Stimulated activated CD4-positive, alpha-beta T cell treated with anti-CD3 and anti-CD28 coated beads, Interleukin-2, amount 100 ng/mL, for 24 hours (primary cell): ENCODE data around the gene RBBP8NL.

Source experiments
- DNase-seq, 2 donors: peaks; one replicate each; pipeline ENCODE4 v3.0.0-alpha.2; 2020

The RBBP8NL gene

DNA sequence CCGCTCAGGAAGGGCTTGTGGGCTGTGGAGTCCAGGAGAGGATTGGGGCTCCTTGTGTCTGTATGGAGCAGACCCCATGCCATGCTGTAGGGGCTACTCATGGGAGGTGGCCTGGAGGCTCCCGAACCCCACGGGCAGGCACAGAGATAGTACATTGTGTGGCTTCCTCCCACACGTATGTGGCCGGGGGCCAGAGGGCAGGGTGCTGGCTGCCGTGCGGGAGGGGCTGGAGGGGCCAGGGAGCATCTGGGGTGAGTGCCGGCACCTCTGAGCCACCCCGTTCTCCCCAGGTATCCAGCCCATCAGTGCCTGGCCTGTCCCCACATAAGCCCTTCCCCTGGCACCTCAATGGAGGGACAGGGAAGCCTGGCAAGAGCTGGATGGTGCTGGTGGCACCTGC is 7.6 kb downstream of the RBBP8NL start:
- no peak for DNase-seq

DNA sequence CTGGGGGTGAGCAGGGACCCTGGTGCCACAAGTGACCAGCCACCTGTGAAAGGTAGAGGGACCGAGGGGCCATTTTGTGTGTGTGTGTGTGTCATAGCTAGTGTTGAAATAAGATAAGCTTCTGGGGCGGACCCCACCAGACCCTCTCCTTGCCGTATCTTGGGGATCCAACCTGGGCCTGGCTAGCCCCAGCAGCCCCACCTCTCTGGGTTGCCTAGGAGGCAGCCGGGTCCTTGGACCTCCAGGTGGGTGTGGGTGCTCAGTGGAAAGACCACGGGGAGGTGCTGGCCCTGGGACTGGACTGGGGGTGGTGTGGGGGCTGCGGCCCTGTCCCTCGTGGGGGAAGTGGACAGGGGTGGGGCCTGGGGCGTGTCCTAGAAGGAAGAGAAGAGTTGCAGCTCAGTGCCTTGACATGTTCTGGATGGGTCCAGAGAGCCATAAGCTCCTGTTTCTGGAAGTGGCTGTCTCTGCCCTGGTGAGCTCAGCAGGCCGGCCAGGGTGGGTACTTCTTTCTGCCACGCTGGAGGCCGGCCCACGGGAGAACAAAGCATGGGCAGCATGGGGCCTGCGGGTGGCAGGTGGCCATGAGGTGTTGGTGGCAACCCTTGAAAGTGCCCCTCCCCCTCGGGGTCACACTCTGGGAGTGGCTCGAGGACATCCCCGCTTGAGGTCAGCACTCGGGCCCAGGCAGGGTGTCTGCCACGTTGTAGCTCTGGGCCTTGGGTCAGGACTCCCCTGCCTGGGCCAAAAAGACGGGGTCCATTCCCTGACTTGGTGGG is 8.4 kb downstream of the RBBP8NL start:
- DNase-seq: no peak

DNA sequence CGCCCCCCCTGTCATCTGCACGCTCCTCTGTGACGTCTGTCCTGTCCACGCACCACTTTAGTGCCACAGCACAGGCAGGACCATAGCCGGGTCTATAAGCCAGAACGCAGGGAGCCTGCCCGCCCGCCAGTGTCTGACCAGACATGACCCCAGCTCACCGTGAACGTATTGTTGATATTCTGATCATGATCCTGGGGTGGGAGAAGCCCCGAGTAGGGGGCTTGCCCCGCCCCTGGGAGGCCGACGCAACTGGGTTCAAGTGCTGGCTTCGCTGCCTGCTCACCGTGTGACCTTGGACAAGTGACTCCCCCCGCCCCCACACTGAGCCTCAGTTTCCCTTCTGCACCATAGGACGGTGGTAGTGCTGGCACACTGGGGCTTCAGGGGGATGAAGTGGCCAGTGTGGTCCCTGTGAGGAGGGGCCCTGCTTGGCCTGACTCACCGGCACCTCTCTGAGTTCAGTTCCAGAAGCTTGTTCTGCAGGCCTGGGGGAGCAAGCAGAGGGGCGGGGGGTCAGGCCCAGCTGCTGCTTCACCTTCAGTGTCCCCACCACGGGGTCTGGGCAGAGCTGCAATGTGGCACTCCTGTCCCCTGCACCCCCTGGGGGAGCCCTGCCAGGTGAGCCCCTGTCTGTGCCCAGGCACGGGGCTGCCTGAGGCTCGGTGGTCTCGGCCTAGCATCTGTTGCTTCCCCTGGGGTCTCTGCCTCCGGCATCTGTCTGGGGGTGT is 9.2 kb downstream of the RBBP8NL start:
- DNase-seq: no peak

DNA sequence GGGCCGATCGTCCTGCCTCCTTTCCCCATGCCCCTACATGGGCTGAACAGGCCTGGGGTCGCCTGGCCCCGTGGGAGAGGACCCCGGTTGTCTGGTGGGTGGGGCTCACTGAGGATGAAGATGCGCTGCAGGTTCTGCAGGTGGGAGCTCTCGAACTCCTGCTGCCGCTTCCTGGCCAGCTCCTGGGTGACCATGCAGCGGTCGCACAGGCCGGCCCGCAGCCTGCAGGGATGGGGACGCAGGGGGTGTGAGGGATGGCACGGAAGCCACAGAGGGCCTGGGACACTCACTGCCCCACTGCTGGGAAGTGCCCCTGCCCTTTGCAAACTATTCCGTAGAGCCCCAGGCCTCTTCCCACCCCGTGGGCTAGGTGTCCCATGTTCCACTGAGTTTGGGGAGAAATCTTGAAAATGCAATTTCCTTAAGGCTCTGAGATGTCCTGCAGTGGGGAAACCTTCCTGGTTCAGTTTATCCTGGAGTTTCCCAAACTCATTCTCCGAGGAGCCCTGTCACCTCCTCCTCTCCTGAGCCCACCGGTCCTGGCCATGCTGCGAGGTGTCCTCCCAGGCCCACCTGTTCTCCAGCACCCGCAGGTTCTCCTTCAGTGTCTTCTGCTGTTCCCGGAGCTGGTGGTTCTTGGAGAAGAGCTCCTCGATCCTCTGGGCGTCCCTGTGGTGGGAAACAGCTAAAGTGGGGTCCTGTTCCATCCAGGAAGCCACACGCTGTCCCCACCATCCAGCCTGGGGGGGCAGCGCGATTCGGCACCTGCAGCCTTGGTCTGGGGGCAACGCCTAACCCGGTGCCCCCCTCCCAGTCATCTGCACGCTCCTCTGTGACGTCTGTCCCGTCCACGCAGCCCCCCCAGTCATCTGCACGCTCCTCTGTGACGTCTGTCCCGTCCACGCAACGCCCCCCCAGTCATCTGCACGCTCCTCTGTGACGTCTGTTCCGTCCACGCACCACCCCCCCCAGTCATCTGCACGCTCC is 10.4 kb downstream of the RBBP8NL start:
- DNase-seq: no peak

DNA sequence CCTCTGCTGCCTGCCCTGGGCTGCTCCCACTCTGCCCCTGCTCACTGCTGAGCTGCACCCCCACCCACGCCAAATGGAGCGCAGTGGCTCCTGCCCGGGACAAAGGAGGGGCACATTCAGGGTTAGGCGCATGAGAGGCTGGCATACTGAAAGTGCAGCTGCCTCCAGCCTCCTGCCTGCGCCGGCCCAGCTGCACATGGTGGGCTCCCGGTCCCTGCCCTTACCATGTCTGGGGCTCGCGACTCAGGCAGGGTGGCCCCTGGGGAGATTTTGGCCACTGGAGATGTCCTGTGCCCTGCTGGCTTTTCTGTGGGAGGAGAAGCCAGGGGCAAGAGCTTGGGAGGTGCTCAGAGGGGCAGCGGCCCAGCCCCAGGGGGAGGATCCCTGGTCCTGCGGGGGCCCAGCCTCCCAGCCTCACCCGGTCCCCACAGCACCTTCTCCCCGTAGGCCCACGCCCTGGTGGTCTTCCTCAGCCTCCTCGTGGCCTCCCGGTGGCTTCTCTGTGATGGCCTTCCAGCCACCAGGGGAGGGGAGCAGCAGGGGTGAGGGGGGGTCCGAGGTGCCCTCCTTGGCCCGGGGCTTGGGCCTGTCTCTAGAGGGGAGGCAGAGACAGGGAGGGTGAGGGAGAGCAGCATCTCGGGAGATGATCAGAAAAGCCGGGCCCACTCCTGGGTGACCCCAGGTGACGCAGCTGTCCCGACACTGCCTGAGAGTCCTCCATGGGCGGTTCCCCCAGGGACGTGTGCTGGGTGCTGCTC is 11.8 kb downstream of the RBBP8NL start:
- DNase-seq: no peak

DNA sequence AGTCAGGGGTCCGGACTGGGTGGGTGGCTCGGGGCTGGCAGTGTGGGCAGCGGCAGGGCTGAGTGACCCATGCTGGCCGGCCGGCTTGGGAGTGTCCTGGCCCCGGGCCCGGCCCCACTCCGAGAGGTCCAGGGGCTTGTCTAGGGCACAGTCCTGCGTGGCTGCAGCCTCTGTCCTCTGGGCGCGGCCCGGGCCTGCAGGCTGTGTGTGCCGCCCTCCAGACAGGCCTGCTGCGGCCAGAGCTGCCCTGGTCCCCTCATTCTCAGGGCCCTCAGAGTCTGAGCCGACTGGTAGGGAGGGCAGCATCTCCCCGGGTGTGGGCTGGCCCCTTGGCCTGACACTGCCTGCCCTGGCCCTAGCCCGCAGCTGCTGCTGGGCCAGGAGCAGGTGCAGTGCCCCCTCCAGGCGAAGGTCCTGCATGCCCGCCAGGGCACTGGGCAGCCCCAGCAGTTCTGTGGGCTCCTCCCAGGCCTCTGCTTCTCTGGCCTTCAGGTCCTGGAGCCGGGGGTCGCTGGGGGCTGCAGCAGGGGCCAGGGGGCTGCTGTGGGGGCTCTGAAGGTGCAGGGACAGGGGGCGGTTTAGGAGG is 13.3 kb downstream of the RBBP8NL start:
- no peak for DNase-seq

DNA sequence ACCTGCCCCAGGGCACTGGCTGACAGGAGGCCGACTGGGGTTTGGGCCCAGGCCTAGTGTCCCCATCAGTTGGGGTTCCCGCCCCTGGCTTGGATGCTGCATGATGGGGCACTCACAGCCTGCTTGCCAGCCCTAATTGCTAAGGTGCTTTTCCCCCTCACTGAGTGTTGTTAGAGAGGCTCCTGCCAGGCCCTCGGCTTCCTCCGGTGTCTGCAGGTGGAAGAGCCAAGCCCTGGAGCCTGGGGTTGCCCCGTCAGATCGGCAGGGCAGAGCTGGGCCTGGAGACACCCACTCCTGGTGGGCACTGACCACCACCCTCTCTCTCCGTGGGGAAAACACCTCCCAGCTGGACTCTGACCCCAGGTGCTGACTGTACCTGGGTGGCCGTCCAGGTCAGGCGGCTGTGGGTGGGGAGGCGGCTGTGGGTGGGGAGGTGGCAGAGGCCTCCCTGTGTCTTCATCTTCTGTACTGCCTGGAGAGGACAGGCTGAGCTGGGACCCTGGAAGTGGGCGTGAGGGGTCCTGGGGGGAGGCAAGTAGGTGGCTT is 14.2 kb downstream of the RBBP8NL start:
- DNase-seq: no peak

DNA sequence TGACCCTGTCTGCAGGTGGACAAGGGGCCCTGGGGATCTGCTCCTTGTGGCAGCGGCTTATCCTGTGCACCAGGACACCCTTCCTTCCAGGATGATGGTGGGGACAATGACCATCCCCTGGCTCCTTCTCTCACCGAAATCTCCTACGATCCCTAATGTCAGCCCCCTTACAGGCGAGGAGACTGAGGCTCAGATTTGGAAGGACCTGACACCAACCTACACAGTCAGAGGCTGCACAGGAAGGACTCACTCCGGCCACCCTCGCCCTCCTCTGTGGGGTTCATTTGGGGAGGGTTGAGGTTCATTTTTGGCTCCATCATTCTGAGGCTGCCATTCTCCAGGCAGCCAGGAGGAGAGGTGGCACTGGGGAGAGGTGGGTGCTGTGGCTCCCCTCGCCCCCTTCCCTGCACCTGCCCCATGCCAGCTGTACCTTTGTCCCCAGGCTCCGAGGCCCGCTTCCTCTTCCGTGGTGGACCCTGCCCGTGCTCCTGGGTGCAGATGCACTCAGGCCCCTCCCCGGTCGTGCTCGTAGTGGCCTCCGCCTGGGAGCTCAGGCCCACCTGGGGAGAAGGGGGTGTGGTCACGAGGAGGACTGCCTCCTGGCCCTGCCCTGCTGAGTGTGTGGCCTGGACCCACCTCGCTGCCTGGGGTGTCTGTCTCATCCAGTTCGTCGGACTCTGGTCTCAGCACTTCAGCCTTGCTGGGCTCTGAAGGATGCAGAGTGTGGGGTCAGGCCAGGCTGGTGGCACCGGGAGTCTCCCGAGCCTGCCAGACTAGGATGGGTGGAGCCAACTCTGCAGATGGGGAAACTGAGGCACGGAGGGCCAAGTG is 14.9 kb downstream of the RBBP8NL start:
- no peak for DNase-seq

DNA sequence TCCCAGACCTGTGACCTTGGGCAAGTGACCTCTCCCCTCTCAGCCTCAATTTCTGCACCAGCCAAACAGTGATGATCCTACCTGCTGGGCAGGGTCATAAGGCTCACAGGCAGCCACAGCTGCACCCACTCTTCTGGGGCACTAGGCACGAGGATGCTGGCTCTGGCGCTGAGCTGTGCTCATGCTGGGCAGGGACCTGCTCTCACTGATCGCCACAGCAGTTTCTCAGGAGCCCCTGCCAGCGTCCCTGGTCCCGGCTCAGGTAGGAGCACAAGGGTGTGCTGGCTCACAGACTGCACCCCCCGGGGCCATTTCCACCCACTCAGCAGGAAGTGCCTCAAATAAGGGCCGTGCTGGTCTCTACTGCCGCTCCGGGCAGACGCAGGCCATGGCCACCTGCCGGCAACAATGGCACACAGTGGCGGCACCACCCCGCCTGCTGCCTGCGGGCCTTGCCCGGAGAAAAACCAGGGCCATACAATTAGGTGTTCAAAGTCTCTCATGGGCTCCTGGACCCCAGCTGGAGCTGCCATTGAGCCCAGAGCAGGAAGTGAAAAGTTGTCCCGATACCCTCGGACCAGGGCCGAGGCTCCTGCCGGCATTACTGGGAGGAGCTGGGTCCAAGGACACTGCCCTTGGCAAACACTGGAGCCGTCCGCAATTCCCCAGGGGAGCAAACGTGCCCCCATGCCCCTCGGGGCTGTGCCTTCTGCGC is 15.7 kb downstream of the RBBP8NL start:
- DNase-seq: no peak

DNA sequence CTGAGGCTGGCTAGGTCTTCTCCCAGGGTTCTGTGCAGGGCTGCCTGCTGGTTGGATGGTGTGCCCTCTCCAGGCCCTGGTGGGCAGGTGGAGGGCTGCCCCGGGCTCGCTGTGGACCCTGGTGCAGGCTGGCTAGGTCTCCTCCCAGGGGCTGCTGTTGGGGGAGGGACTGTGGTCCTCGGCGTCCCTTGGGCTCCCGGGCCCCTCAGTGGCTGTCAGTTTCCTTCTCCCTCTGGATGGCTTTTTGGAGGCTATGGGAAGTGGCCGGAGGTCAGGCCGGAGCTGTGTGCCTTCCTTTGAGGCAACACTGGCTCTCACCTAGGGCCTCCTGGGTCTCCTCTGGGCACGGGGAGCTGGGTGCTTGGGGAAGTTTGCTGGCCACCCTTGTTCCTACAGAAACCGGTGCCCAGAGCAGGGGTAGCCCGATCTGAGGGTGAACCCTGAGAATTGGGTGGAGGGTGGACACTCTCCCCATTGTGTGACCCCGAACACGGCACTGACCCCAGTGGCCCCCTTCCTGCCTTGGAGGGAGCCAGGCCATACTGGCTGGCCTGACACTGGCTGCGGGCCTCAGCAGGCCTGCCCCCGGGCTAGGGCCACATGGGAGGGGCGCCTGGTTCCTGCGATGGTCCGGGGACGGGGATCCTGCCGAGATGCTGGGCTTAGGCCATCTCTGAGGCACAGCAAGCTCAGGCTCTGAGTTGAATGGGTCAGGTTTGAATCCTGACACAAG is 16.4 kb downstream of the RBBP8NL start:
- no peak for DNase-seq

DNA sequence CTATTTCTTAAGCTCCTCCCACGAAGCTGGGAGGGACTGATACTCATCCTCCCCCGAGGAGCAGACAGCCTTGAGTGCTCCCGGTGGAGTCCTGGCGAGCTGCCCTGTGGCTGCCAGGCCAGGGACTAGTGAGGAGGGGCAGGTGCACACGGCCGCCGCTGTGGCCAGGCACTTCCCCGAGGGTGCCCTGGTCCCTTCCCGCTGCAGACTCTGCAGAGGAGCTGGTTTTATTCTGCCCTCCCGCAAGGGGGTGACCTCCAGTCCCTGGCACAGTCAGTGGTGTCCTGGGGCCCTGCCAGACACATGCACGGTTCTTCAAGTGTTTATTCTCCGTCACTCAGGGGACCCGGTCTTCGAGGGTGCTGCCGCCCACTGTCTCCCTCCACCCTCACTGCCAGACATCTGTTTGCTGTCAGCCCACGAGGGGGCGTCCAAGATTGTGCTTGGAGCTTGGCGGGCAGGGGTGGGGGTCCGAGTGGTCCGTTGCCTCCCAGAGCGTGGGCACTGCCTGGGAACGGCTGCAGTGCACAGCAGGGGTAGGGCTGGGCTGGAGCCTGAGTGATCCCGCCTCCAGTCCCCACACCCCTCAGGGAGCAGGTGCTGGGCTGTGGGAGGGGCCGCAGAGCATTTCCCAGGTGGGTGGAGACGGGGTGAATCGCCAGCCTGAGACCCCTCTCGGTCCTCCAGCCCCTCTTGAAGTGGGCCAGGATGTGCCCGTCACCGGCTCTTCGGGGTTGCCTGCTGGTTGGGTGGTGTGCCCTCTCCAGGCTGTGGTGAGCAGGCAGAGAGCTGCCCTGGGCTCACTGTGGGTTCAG is 17.2 kb downstream of the RBBP8NL start:
- peak; percentile 37 to 52 for DNase-seq

DNA sequence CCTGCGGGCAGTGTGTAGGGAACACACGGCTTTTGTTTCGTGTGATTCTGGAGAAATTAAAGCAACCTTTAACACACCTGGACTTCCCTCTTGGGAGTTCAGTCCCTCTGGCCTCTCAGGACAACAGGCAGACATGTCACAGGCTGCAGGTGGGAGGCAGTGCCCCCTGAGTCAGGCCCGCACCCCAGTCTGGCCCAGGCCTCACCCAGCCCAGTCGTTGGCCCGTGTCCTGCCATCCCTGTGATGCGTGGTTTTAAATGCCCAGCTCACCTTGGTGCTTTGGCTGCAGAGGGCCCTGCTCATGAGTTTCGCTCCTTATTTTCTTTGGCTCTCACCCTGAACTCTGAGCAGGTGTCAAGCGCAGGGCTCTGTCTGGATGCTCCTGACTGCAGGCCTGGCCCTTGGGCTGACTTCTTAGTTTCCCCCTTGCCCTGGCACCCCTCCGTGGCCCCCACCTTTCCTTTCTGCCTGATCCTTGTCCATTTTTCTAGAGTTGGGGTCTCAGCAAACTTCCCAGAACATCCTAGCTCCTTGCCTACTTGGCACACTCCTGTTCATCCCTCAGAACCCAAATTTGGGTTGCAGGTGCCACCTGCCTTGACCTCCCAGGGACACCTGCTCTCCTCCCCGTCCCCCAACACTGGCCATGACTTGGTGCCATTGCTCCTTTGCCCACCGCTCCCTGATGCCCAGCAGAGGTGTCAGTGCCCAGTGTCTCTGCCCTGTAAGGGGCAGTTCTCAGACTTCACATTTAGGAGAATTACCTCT is 18.1 kb downstream of the RBBP8NL start:
- DNase-seq: no peak

DNA sequence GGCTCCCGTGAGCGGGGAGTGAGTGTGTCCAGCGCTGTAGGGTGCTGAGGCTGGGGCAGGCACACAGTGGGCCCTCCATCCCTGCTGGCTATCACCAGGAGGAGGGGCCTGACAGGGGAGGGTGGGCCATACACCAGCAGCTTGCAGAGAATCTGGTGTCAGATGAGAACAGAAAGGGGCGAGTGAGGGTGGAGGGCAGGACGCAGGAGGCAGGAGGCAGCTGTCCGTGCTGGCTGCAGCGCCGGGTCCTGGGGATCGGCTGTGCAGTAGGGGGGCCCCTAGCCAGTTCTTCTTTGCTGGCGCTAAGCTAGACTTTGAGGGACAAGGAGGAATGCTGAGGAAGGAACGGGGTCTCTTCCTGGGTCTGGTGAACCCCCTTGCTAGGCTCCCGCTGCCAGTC is 18.7 kb downstream of the RBBP8NL start:
- no peak for DNase-seq

DNA sequence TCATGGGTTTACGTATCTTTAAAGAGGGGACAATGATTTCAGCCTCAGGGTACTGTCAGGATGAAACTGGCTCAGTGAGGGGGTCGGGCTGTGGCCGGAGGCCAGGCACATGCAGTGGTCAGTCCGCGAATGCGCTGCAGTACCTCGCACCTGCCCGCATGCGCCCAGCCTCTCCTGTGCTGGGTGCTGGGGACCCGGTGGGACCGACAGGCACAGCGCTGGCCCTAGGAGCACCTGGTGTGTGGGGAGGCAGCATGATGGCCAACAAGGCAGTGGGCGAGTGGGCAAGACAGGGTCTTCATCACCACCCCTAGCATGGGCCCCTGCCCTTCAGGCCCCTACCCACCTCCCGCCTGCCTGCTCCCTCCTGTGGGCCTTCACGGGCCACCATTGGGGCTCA is 19.3 kb downstream of the RBBP8NL start:
- no peak for DNase-seq

DNA sequence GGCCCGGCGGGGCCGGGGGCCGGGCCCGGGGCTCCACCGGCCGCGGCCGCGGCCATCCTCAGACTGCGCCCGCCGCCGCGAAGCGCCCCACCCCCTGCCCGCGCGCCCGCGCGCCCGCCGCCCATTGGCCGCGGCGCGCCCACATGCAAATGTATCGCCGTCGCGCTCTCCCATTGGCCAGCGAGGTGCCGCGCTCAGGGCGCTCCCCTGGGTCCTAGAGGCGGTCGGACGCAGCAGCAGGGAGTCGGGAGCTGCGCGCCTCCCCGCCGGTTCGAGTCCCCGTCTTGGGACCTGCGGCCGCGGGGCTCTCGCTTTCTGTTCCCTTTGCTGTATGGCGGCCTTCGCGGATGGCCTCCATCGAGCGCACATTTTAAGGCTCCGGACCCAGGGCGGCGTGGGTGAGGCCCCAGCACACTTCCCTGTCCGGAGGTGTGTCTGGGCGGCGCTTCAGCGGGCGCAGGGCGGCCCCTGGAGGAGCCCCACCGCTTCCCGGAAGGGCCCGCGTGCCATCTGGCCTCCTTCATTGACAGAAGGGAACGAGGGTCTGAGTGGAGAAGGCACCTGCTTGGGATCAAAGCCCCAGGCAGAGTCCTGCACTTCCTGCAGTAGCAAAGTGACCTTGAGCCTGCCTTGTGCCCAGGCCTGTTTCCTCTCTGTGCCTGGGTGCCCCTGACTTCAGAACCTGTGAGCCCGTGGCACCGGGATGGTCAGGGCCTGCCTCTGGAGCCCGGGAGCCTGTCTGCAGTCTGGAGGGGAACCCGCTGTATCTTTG is 19.9 kb downstream of the RBBP8NL start, which contains the start of gene CABLES2:
TSS of gene CABLES2 (minus strand) at position 65 of the 772 bp plus-strand sequence. CDS start at position 56, 9 bp downstream.
- peak; percentile 91 for DNase-seq

DNA sequence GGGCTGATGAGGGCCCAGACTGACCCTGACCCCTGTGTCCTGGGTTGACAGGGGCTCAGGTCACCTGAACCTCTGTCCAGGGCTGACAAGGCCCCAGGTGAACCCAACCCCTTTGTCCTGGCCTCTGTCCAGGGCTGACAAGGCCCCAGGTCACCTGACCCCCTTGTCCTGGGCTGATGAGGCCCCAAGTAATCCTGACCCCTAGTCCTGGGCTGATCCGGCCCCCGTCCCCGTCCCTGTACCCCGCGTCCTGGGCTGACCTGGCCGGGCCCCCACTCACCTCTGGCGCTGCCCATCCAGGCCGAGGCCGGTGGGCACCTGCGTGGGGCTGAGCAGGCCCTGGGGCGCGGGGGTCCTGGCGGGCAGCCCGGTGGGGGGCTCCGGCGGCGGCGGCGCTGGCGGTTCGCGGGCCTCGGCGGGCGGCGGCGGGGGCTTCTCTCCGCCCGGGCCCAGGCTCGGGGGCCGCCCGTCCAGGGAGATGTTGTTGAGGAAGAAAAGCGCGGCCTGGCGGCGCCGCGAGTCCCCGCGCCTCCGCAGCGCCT is 20.6 kb downstream of the RBBP8NL start:
- DNase-seq: no peak
